Skeletal muscle satellite cell (primary cell): ENCODE measurements around the gene NTSR1. TPM values are rescaled to one million over a fixed set of nuclear protein-coding genes. Genes with fewer than 3 reads are reported as not detected.

ENCODE experiments used
- H3K27me3 ChIP-seq: 2 replicates; pipeline ENCODE4 v1.7.0; 2013; ENCODE audit warnings: low read length; ENCODE audit not compliant: control insufficient read depth, insufficient read depth
- H3K36me3 ChIP-seq: 2 replicates; pipeline ENCODE4 v1.7.0; 2013; ENCODE audit warnings: mild to moderate bottlenecking, control low read depth, low read length; ENCODE audit not compliant: insufficient read depth
- H3K4me1 ChIP-seq: 2 replicates; pipeline ENCODE4 v1.7.0; 2013; ENCODE audit warnings: low read length; ENCODE audit not compliant: control insufficient read depth, insufficient read depth
- H3K4me2 ChIP-seq: 2 replicates; pipeline ENCODE4 v1.7.0; 2013; ENCODE audit warnings: mild to moderate bottlenecking, low read length
- H3K4me3 ChIP-seq: 2 replicates; pipeline ENCODE4 v1.7.0; 2013; ENCODE audit warnings: low read length
- H3K9ac ChIP-seq: 2 replicates; pipeline ENCODE4 v1.7.0; 2013; ENCODE audit warnings: mild to moderate bottlenecking, low read depth, low read length, moderate library complexity
- H3K9me3 ChIP-seq: replicated peaks from 2 replicates; pipeline ENCODE4 v1.7.0; 2013; ENCODE audit warnings: mild to moderate bottlenecking, control low read depth, low read length
- total RNA-seq: library from RNA; depleted of rRNA; stranded (reverse); fragments of >200 nt; gene quantifications from 2 replicates; pipeline ENCODE4 v1.2.3, GENCODE V29; 2012; rRNA removed

Gene NTSR1
- 0.22 and 0.25 TPM in 2 replicates for total RNA-seq

GRCh38 chr20:62708591-62709536, at the start of gene NTSR1:
TSS of gene NTSR1 (plus strand) at chr20:62708836. CDS start at chr20:62709208, 372 bp downstream.
- H3K9ac ChIP-seq = no peak within 1 kb of the TSS
- H3K27me3 ChIP-seq = peaks cover 61% of the 10 kb centered on the region
- no peaks in the 10 kb centered on the region for H3K9me3 ChIP-seq
- peaks cover 22% of the 10 kb centered on the region for H3K4me1 ChIP-seq
- H3K4me2 ChIP-seq = no peak within 1 kb of the TSS
- no peak within 1 kb of the TSS for H3K4me3 ChIP-seq
- H3K36me3 ChIP-seq = no peaks in the 10 kb centered on the region

GRCh38 chr20:62659488-62660239, 49.0 kb upstream of the NTSR1 start:
- H3K27me3 ChIP-seq = peaks cover 17% of the 10 kb centered on the region
- no peak overlapping the region for H3K4me3 ChIP-seq
- peaks cover 6% of the 10 kb centered on the region for H3K4me1 ChIP-seq
- H3K9ac ChIP-seq = no peak overlapping the region
- H3K4me2 ChIP-seq = no peak overlapping the region
- H3K36me3 ChIP-seq = no peaks in the 10 kb centered on the region
- no peaks in the 10 kb centered on the region for H3K9me3 ChIP-seq

DNA sequence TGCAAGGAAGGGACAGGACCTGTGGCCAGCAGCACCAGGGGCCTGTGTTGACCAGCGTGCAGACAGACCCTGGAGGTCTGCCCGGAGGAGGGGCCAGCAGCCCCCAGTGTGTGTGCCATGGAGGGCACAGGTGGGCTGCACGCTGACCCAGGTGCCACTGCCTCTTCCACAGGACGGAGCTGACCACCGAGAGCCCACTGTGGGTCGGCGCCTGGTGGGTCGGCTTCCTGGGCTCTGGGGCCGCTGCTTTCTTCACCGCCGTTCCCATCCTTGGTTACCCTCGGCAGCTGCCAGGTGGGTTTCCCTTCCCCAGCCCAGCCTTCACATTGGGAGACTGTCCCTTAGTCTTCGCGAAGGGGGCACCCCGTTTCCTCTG, 48.4 kb upstream of the NTSR1 start:
- H3K9ac ChIP-seq = no peak overlapping the region
- no peak overlapping the region for H3K4me2 ChIP-seq
- peaks cover 6% of the 10 kb centered on the region for H3K4me1 ChIP-seq
- H3K4me3 ChIP-seq = no peak overlapping the region
- peaks cover 23% of the 10 kb centered on the region for H3K27me3 ChIP-seq
- no peaks in the 10 kb centered on the region for H3K9me3 ChIP-seq
- no peaks in the 10 kb centered on the region for H3K36me3 ChIP-seq

- no peak overlapping the region for H3K4me3 ChIP-seq
- no peak overlapping the region for H3K4me2 ChIP-seq
- H3K36me3 ChIP-seq = no peaks in the 10 kb centered on the region
- H3K27me3 ChIP-seq = peaks cover 24% of the 10 kb centered on the region
- peaks cover 6% of the 10 kb centered on the region for H3K4me1 ChIP-seq
- H3K9ac ChIP-seq = no peak overlapping the region
- no peaks in the 10 kb centered on the region for H3K9me3 ChIP-seq
Measured at GRCh38 chr20:62660768-62661167, 47.9 kb upstream of the NTSR1 start.

DNA sequence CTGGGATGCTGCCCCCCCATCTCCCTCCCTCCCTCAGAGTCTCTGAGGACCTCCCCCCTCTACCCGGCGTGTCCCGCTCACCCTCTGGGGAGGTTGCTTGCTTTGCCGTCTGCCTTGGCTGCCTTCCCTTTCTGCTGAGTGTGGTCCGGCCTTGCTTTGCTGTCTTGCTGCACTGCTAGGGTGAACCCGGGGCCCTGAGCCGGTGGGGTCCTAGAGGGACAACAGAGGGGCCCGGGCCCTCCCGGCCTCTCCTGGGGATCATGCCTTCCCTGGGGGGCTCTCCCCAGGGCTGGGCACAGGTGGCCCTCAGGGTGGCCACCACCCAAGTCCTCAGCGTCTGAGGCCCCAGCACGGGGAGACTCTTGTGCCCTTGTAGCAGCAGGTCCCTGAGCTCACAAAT, 47.0 kb upstream of the NTSR1 start:
- Histone ChIP-seq H3K9ac (no peak overlapping the region), H3K4me1 (peaks cover 6% of the 10 kb centered on the region), H3K9me3 (no peaks in the 10 kb centered on the region), H3K36me3 (no peaks in the 10 kb centered on the region), H3K4me3 (no peak overlapping the region), H3K27me3 (peaks cover 26% of the 10 kb centered on the region), H3K4me2 (no peak overlapping the region)

DNA sequence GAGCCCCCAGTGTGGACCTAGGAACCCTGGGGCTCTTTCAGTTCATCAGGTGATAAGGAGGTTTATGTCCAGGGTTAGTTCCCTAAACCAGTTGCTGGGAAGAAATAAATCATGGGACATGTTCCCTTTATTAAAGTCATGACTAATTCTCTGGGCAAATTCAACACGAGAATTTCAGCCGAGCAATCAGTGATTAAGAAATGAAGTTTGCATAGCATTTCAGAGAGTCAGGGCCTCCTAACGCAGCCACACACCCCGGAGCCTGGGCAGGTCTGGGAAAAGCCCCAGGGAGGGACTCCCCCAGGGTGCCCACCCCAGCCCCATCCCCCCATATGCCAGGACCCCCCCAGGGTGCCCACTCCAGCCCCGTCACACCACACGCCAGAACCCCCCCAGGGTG, 46.2 kb upstream of the NTSR1 start:
- no peaks in the 10 kb centered on the region for H3K9me3 ChIP-seq
- H3K4me3 ChIP-seq = no peak overlapping the region
- H3K9ac ChIP-seq = no peak overlapping the region
- no peaks in the 10 kb centered on the region for H3K36me3 ChIP-seq
- H3K4me1 ChIP-seq = peaks cover 6% of the 10 kb centered on the region
- H3K4me2 ChIP-seq = no peak overlapping the region
- H3K27me3 ChIP-seq = peaks cover 32% of the 10 kb centered on the region

- Histone ChIP-seq H3K4me3 (no peak overlapping the region), H3K9ac (no peak overlapping the region), H3K4me1 (peaks cover 6% of the 10 kb centered on the region), H3K27me3 (peaks cover 32% of the 10 kb centered on the region), H3K9me3 (no peaks in the 10 kb centered on the region), H3K36me3 (no peaks in the 10 kb centered on the region), H3K4me2 (no peak overlapping the region)
Measured at GRCh38 chr20:62663145-62664018, 45.3 kb upstream of the NTSR1 start.

DNA sequence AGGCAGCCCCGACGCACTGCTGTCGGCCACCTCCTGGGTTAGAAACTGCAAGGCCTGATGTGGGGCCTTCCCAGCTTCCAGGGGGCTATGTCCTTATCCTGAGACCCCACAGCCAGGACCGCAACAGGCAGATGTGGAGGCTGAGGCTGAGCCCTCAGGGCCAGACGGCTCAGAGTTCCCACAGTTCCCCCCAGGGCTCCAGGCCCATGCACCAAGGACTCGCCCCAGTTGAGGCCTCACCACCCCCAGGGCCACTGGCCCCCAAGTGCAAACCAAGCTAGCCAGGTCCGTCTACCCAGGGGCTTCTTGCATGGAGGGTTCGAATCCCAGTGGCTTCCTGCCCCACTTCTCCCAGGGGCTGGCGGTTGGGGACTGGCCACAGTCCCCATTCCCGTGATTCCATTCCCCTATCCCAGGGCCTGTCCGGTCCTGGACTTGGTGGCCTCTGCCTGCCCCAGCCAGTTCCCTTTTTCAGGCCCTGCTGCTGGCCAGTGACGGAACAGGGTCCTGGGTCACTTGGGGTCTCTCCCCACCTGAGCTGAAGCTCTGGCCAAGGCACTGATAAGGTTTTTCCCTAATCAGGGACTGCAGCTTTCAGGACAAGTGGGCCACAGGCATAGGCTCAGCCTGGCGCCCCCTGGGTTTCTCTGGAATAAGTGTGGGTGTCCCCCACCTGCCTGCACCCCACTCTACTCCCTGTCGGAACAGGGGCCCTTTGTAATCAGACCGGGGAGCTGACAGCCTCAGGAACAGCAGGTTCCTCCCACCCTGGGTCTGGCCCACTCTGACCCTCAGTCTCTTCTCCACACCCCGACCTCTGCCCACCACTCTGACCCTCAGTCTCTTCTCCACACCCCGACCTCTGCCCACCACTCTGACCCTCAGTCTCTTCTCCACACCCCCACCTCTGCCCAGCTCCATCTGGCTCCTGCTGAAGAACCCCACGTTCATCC, 44.3 kb upstream of the NTSR1 start:
- Histone ChIP-seq H3K27me3 (peaks cover 29% of the 10 kb centered on the region), H3K9ac (no peak overlapping the region), H3K9me3 (no peaks in the 10 kb centered on the region), H3K4me1 (peaks cover 6% of the 10 kb centered on the region), H3K4me3 (no peak overlapping the region), H3K36me3 (no peaks in the 10 kb centered on the region), H3K4me2 (no peak overlapping the region)

DNA sequence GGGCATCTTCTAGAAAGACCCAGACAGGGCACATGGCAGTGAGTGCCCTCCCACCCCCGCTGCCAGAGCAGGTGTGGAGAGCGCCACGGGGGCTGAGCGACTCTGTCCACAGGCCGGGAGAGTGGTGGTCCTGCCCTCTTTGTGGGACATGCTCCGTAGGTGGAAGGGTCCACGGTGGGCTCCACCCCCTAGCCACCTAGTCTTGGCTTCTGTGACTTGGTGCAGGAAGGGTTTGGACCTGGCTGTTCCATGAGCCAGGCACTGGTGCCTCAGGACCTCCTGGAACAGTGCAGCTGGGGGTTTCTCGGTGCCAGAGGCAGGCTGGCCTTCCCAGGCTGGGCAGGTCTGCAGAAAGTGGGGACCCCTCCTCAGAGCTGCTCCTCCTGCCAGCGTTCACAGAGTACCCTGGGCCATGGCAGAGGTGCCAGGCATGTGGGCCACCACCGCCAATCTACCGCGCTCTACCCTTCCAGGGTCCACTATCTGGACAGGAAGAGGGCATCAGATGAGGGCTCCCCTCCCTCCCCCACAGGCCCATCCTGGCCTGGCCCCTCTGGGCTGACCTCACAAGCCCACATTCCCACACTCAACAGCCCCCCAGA, 43.4 kb upstream of the NTSR1 start:
- Histone ChIP-seq H3K9ac (no peak overlapping the region), H3K9me3 (no peaks in the 10 kb centered on the region), H3K4me3 (no peak overlapping the region), H3K27me3 (peaks cover 22% of the 10 kb centered on the region), H3K36me3 (no peaks in the 10 kb centered on the region), H3K4me1 (peaks cover 6% of the 10 kb centered on the region), H3K4me2 (no peak overlapping the region)
